Measurements from ENCODE around the gene TBX5.

- no peak for TF ChIP-seq GATA2 (IDR thresholded peaks at IDR 0.05; ENCODE audit: low read depth, low read length)
- no peak for TF ChIP-seq GATA3 (IDR thresholded peaks at IDR 0.05; ENCODE audit: low read depth, low read length)
Measured at GRCh38 chr12:114412307-114412706, 6.4 kb upstream of the TBX5 start.
